GM18861 (cell line): ENCODE data around the gene FER.
A peak's percentile ranks its signal among the peaks of the same experiment; 100 is the strongest.

Source experiments
- ATAC-seq: cut with Tn5 transposase; IDR thresholded peaks from one replicate; pipeline ENCODE4 v1.9.1; 2021; ENCODE audit not compliant: unreplicated experiment

FER gene

DNA sequence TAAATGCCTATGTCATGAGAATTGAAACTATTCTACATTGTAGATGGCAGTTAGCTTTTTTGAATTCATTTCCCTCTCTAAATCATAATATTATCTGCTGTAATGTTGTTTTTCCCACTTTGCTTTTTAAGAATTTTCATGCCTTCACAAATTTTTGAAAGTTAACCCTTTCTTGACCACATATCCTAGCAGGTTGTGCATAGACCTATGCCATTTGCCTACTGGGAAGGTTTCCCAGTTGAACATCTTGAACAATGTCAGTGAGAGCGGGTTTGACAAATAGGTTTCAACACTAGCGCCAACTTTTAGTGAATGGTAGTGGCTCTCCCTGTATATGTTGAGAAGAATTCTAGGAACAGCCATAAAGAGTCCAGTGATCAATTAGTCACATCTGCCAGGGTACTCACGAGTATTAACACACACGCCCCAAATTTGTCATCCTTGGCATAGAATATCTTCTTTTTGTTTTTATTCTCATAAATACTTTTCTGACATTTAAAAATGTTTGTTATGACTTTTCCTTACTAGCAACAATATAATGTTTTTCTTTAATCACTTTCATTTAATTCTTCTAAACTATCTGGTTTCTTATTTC, 354.5 kb downstream of the FER start:
- ATAC-seq: no peak

DNA sequence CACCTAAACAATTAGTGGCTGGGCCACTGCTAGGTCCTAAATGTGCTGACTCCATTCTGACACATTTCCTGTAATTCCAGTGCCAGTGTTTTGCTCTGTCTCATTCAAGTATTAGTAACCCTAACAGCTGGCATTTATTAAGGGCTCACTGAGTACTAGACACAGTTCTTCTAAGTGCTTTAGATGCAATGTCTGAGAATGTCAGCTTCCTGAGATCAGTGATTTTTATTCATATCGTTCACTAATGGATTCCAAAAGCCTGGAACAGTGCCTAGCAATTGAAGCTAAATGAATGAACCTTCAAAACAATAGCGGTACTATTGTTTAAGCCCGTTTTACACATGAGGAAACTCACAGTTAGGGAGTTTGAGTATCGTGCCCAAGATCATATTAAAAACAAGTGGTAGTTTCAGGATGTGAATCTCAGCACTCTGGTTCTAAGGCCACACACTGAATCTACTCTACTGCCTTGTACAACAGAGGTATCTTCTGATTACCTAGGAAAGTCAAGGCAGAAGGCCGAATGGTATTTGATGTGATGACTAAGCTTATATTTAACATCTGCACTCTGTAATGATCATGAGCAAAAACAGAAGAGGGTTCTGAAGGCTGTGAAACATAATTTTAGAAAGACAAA, 358.1 kb downstream of the FER start:
- ATAC-seq: no peak

DNA sequence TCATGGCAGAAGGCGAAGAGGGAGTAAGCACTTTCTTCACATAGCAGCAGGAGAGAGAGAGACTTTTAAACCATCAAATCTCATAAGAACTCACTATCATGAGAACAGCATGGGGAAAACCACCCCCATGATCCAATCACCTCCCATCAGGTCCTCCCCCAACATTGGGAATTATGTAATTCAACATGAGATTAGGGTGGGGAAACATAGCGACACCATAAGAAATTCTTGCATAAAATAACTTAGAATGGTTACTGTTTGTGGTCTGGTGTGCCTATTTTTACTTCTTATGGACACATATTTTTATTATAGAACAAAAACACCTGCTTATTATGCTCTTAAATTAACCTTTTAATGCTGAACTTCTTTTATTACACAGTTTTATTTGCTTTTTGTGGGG, 364.0 kb downstream of the FER start:
- no peak for ATAC-seq

DNA sequence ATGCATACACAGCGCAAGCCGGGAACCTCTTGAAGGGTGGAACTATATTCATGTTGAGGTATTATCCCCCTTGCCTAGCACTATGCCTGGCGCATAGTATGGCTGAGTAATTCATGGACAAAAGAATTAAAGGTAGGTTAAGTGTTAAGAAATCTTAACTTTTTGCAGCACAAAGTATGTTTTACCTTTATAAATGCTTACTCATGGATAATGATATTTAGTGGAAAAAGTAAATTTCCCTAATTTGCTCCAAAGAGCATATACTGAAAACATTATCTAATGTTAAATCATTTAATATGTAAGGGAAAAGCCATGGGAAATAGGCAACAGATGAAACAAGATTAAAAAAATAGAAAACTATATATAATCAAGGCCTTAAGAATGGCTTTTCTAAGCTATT, 365.9 kb downstream of the FER start:
- ATAC-seq: no peak

DNA sequence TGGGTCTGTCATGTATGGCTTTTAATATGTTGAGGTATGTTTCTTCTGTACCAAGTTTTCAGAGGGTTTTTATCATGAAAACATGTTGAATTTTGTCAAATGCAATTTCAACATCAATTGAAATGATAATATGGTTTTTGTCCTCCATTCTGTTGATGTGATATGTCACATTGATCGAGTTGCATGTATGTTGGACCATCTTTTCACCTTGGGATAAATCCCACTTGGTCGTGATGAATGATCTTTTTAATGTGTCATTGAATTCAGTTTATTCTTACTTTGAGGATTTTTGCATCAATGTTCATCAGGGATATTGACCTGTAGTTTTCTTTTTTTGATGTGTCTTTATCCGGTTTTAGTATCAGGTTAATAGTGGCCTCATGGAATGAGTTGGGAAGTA, 373.5 kb downstream of the FER start:
- ATAC-seq: no peak

DNA sequence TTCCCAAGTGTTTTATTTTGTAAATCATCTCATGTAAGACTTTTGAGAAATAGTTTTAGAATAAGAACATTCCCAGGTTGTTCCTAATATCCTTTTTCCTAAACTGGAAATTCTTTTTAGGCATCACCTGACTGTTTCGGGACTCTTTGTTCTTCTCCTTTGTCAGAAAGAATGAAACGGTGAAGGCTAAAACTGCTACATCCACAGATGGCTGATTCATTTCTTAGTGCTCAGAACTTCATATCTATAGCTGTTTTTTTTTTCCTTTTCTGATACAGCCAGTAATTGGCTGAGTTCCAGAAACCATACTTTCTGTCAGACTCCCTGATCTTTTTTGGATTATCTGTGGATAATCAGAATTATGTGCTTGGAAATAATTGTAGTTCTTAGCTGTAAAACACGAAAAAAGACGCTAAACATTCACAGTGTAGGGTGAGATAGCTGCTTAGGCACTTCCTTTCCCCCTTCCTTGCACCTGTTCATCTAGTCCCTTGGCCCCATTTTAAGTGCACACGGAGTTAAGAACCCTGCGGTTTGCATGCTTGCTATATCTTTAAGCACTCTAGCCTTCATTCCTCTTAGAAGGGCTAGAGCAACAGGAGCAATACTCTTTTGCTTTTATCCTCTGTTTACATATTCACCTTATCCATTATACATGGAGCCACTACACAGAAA, 378.2 kb downstream of the FER start:
- ATAC-seq: no peak

DNA sequence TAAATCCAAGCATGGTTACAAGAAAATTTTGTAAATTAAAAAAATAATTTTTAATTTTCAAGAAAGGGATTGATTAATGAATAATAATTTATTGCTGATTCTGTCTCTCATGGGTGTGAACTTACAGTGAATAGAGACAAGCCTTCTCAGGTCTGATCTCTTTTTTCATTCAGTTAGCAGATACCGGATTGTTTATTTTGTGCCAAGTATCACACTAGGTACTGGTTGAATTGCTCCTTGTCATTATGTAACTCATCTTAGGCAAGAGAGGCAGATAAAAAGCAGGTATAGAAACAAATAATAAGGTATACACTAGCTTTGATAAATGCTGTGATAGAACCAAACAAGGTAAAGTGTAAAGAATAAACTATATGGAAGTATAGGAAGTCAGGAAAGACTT, 378.8 kb downstream of the FER start:
- ATAC-seq: no peak

DNA sequence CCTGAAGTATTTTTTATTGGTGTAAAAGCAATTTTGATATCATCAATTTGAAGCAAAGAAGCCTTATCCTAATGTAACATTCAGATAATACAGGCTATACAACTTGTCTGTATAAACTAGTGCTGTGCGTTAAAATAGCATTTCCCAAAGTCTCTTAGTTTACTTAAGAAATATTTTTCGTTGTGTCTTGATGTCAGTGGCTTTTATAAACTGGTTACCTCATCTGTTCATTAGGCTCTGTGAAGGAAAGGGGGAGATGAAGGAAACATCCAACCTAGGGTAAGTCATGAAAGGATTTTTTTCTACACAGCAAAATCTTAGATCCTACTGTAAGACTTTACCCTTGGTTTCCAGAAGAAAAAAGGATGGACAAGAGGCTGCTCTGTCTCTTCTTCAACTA, 389.2 kb downstream of the FER start:
- ATAC-seq: no peak

DNA sequence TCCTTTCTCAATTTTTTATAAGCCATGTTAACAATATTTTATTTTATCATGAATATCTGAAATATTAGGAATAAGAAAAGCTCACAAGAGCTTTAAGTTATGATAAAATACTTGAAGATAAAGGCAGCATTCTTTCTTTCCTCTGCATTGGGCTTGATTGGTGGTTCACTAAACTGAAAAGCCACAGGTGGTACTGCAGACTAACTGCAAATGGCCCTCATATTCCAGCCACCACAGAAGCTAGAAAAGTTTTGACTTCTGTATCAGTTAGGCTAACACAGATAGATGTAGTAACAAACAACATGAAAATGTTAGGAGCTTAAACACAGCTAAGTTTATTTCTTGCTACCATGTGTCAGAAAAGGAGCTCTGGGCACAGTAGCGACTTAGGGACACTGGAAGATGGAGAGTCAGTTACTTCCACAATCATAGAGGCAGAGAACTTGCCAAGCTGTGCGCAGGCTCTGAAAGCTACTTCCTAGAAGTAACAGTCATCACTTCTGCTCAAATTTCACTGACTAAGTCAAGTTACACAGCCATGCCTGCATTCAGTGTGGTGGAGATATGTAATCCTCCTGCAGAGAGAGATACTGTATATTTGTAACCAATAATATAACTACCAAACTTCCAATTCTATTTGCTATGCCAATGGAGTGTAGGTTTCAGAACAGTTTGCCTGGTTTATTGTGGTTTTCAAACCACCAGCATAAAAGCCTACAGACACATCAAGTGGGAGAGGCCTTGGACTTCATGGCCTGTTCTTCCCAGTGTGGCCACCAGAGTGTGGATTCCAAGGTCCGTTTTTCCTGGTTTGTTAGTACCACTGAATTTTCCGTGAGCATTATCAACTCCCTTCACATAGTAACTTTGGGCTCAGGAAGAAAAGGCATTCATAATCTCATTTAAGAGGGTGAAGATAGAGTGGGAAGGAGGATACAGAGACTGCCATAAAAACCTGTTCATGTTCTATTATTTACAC, 393.8 kb downstream of the FER start:
- ATAC-seq: no peak

DNA sequence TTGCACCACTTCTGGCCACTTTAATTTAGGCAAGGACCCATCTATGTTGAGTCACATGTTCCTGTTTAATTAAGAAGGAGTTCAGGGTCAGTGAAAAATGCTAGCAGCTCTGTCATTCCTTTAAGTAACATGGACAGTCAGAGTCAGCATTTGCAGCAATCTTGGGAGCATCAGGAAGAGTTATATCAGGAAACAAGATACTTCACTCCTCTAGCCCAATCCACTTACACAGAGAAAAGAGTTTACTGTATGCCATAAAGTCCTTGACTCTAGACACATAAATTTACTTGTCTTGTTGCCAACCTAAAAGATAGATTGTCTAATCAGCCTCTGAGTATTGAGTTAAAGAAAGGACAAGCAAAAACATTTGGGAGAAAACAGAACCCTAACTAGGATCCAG, 395.3 kb downstream of the FER start:
- no peak for ATAC-seq

DNA sequence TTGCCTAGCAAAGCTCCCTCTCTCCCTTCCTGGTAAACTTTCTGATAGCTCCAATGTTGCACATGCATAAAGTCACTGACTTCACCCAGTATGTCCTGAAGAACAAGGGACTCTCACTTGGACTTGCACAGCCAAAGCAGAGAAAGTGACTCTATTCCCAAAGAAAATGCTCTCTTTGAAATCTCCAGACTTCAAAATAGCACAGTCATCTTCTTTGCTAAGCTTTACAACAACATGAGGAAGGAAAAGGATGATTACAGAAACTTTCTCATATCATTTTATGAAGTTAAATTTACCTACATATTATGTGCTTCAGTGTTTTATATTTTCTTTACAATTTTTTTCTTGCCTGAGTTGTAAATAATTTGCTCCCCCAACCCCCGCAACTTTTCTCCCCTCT, 397.4 kb downstream of the FER start:
- ATAC-seq: no peak

DNA sequence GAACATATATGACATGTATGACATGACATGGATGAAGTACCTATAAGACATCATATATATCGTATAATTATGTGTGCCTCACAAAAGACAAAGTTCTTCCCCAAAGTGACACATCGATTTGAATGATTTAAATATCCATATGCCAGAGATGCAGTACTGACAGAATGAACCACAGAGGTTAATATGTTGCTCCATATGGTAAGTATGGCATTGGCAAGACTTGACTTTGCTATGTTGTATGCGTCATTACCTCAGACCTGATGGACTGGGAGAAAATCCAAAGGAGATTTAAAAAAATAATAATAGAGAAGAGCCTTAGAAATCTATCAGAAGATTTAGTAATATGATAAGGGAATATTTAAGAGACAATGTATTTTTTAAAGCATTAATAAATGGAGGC, 398.9 kb downstream of the FER start:
- no peak for ATAC-seq

DNA sequence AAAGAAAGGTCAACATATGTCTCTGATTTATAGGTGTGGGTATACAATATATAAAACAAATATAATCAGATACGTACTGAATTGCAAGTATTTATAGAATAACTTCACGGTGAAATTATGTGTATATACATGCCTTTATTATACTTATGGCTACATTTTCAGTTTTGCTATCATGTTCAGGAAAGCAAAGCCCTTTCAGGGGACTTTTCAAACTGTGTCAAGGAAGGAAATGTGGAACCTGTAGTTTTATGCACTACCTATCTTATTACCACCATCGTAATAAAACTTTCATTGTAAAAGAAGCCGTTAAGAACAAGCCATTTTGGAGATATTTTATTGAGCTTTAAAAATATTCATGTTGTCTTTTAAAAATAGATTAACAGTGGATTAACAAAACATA, 404.9 kb downstream of the FER start:
- ATAC-seq: no peak

DNA sequence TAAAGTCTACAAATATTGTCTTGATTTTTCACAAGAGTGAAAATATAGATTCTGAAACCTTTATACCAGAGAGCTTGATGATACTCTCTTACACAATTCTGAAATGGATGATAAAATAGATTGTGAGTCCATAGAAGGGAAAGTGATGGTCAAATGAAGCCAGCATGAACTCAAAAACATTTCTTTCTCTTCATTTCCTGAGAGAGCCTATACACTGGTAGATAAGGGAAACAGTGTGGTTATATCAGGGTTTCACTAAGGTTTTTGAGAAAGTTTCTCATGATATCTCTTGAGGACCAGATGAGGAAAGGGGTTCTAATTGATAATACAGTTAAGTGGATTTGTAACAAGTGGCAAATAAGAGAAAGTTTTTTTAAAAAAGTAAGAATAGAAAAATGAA, 407.9 kb downstream of the FER start:
- peak; percentile 73 for ATAC-seq

DNA sequence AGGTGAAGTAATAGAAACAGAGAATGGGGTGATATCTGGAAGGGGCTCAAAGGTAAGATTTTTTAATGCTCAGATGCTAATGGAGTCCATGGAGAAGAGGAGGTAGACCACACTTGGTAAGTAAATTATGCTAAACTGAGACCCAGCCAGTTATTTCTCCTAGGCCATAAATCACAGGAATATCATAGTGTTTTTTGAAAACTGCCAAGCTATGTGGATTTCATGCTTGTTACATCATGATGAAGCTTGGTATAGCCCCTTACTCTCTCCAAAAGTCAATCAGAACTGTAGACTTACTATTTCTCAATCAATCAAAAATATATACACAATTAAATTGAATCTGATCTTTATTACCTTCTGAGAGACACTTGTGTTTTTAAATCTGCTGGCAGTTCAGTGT, 409.2 kb downstream of the FER start:
- ATAC-seq: no peak

DNA sequence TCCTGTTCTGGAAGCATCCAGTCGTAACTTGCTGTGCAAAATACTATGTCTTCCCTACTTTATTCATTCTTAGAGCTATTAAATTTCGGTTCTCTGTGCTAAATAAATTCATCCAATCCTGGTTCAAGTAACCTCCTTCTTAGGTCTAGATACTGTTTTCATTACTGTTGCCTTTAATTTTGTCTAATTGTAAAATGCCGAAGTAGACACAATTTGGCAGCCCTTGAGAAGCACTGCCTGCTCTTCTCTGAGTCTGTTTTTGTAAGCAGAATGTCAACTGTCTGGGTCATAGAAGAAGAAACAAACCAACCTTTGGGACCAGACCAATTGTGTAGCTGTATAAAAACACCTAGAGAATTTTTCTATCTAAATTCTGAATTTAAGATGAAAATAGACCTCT, 412.8 kb downstream of the FER start:
- no peak for ATAC-seq

DNA sequence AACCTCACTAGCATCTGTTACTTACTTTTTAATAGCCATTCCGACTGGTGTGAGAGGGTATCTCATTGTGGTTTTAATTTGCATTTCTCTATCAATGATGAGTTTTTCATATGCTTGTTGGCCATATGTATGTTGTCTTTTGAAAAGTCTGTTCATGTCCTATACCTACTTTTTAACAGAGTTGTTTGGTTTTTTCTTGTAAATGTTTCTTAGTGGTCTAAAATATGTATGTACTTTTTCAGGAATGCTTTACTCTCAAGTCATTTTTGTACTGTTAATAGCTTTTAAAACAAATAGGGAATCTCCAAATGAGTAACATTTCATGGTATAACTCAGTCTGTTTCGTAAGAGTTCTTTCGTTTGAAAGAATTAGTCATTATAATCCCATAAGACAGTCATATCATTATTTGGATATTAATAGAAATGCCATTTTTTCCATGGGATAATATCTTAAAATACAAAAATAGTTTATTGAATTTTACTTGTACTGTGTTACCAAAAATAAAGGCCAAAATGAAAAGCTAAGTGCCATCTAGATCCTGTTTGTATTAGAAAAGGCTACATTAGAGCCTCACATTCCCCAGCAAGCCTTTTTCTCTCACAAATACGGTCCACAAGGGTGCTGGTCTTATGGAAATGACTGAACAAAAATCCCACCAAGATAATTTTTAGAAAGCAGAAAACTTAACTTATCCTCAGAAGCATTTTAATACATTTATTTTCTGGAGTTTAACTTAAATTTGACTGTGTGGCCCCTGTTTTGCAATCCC, 414.4 kb downstream of the FER start:
- peak; percentile 79 for ATAC-seq

DNA sequence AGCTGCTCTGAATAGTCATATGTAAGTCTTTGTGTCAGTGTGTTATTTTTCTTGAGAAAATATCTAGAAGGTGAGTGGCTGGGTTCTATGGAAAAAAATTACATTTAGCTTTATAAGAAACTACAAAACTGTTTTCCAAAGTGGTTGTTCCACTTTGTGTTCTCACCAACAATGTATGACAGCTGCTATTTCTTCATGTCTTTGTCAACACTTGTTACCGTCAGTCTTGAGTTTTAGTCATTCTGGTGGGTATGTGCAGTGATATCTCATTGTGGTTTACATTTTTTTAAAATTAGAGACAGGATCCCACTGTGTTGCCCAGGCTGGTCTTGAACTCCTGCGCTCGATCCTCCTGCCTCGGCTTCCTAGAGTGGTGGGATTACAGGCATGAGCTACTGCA, 415.6 kb downstream of the FER start:
- no peak for ATAC-seq

DNA sequence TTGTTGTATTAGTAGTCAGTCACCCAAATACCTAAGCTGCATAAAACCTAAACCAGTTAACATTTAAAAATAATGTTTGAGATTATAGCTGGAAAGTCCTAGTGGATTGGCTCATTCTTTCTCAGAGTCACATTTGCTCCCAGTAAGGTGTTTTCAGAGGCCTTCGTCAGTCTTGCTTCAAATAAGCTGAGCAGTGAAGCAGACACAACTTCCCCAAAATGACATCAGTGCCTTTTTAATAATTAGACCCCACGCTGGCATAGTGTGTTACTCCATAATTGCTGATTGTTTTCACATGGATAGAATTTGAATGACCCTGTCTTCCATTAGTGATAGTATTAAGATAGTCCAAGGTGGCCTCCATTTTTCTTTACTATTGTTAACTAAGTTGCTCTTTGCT, 416.3 kb downstream of the FER start:
- ATAC-seq: peak; percentile 34

DNA sequence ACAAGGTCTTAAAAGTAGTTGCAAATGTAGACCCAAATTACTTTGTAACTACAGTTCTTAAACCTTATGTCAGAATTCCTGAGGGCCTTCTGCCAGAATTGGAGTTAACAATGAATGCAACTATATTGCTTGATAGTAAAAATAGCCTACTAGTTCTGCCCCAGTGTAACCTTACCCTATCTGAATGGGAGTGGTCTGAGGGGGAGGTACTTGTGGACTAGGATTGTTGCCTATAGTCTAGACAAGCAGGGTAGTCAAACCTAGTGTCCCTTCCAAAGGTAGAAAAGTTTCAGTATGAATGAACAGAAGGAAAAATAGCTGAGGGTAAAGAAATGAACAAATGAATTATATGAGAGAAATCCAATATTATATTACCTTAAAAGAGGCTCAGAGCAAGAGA, 419.9 kb downstream of the FER start:
- no peak for ATAC-seq

DNA sequence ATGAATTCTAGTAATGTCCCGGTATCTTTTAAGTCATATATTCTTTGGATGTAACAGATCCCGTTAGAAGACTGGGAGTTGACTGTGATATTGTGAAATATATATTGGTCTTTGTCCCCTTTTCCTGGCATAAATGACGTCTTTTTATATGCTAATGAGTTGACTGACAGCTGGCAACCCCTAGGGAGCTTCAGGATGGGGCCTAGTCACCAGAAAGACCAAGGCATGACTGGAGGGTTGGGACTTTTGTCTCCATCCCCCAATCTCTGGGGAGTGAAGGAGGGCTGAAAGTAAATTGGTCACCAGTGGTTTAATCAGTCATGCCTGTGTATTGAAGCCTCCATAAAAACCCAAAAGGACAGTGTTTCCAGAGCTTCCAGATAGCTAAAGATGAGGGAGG, 420.5 kb downstream of the FER start:
- no peak for ATAC-seq
